ENCODE data around the gene CIAO2A.

DNA sequence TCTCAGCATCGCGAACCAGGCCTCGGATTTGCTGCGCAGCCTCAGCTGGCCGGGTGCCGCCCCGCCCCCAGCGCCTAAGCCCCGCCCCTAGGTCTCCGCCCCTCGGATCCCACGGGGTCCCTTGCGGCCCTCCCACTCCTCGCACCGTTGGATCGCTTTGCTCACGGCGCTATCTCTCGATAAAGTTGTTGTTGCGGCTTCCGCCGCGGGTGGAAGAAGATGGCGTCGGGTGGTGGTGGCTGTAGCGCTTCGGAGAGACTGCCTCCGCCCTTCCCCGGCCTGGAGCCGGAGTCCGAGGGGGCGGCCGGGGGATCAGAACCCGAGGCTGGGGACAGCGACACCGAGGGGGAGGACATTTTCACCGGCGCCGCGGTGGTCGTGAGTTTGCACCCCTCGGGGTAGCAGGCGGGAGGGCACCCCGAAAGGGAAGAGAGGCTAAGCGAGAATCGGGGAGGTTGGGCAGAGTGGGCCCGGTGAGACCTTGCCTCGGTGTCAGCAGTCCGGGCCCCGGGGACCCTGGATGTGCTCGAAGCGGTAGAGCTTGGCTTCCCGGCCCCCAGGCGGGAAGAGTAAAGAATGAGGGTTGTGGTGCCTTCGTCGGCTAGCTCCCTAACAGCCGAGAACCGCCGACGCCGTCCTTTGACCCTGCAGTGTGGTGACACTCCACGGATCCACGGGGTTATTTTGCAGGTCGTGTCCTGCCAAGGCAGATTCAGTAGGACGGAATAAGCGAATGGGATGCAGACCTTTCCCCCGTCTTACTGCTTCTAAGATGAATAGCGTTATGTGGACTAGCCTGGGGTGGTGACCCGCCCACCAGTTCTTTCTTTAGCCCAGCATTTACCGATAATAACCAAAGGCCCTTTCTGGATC is 2.4 kb upstream of the CIAO2A start, which contains the start of gene SNX1:
- TF ChIP-seq, protein P1, sequence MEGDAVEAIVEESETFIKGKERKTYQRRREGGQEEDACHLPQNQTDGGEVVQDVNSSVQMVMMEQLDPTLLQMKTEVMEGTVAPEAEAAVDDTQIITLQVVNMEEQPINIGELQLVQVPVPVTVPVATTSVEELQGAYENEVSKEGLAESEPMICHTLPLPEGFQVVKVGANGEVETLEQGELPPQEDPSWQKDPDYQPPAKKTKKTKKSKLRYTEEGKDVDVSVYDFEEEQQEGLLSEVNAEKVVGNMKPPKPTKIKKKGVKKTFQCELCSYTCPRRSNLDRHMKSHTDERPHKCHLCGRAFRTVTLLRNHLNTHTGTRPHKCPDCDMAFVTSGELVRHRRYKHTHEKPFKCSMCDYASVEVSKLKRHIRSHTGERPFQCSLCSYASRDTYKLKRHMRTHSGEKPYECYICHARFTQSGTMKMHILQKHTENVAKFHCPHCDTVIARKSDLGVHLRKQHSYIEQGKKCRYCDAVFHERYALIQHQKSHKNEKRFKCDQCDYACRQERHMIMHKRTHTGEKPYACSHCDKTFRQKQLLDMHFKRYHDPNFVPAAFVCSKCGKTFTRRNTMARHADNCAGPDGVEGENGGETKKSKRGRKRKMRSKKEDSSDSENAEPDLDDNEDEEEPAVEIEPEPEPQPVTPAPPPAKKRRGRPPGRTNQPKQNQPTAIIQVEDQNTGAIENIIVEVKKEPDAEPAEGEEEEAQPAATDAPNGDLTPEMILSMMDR (IDR thresholded peaks at IDR 0.05): peak in 1 of 4 donors; percentile 16
- TF ChIP-seq POLR2A (IDR thresholded peaks at IDR 0.05): peak; percentile 88
